Adipose tissue (tissue), 3 donors: ENCODE measurements around the gene IGHMBP2. TPM values are rescaled to one million over a fixed set of nuclear protein-coding genes. Genes with fewer than 3 reads are reported as not detected.

Experiments used
- H3K27ac ChIP-seq: one replicate; pipeline ENCODE4 v1.5.1; 2013; ENCODE audit warnings: low read depth, low read length
- WGBS, 3 donors: extraction: QIAGEN DNeasy Blood & Tissue Kit; methylation state at CpG; one replicate each; pipeline ENCODE4 v1.1.7; 2013; 5-methylcytosine and 5-hydroxymethylcytosine counted together
- polyA plus RNA-seq, 3 donors: library from polyadenylated mRNA; stranded (reverse); fragments of 200-250 nt; gene quantifications; one replicate each; pipeline ENCODE4 v1.2.3, GENCODE V29; 2013
- donor health status: healthy with polysubstance abuse.
- donor health status: Bipolar disorder and iron deficiency.
- donor health status: healthy.

The IGHMBP2 gene
- polyA plus RNA-seq, 3 donors = 7.4 to 23.7 (median 11.3) TPM

DNA sequence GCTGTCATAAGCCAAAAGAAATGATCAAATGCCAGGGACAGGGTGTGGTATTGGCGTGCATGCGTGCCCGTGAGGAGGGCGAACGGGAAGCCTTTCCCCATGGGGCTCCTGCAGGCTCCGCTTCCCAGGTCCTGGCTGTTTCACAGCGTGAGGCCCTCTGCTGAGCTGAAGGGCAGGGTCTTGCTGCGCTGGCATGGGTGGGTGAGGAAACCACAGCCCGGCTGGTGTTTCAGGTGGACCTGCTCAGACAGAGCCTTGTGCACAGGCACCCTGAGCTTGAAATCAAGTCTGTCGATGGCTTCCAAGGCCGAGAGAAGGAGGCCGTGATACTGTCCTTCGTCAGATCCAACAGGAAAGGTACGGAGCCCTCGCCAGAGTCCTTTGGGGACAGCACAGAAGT, 31.4 kb downstream of the IGHMBP2 start:
- no peak overlapping the region for H3K27ac ChIP-seq
- WGBS, 3 donors = 94 to 95% (median 95%) methylated on average over 15 of the region's 15 CpGs

DNA sequence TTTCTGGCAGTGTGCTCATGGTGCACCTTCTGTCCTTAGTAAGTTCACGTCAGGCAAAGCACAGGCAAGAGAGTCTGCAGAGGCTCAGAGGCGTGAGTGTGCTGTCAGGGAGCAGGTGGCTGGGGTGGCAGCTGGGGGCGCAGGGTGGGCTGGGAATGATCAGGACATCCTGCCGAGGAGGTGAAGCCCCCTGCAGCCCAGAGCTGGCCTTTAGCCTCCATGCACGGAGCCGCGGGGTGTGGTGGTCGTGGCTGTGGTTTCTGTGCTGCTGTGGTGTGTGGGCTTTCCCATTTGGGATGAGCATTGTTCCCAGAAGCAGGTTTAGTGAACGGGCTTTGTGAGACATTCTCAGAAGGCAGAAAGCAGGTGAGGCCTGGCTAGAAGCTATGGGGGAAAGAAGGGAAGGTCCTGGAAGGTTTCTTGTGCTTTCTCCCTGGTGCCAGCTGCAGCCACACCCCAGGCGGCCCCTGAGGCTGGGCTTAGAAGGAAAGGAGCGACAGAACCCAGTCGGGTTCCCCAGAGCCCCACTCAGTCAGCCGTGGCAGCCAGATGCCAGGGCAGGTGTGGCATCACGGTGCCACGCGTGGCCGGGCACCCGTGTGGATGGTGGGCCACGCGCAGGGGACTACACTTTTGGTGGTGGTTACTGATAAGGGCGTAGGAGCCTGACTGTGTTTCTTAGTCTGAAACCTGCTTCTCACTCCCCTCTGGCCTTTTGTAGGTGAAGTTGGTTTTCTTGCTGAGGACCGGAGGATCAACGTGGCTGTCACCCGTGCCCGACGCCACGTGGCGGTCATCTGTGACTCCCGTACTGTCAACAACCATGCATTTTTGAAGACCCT, 32.0 kb downstream of the IGHMBP2 start:
- H3K27ac ChIP-seq = no peak overlapping the region
- WGBS, 3 donors = 93 to 95% (median 93%) methylated on average over 29 of the region's 29 CpGs

DNA sequence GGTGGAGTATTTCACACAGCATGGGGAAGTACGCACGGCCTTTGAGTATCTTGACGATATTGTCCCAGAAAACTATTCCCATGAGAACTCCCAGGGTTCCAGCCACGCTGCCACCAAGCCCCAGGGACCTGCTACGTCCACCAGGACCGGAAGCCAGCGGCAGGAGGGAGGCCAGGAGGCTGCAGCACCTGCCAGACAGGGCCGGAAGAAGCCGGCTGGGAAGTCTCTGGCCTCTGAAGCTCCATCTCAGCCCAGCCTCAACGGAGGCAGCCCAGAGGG, 32.6 kb downstream of the IGHMBP2 start:
- 88 to 96% (median 93%) methylated on average over 10 of the region's 10 CpGs for WGBS, 3 donors
- no peak overlapping the region for H3K27ac ChIP-seq

DNA sequence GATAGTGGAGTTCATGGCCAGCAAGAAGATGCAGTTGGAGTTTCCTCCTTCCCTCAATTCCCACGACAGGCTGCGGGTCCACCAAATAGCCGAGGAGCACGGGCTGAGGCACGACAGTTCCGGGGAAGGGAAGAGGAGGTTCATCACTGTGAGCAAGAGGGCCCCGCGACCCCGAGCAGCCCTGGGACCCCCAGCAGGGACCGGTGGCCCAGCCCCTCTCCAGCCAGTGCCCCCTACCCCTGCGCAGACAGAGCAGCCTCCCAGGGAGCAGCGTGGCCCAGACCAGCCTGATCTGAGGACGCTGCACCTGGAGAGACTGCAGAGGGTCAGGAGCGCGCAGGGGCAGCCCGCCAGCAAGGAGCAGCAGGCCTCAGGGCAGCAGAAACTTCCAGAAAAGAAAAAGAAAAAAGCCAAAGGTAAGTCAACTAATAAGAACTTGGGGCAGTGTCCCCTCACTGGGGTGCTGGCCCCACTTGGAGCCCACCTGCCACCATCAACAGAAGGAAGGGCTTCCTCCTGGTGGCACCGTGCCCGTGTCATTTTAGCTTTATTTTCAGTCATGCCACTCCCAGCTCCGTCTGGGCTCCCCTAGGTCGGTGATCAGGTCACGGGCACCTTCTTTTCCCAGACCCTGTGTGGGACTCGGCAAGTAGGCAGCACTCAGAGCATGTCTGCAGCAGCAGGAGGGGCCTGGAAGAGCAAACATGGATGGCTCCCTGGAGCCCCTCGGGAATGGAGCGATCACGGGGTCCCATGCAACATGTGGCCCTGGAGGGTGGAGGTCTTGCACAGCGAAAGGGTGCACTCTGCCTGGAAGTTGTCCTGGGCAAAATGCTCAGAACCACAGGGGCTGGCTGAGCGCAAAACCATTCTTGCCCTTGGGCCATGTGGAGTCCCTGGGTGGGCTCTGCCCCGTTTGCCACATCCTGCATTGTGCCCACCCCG, 33.3 kb downstream of the IGHMBP2 start:
- H3K27ac ChIP-seq = no peak overlapping the region
- WGBS, 3 donors = 91 to 93% (median 91%) methylated on average over 29 of the region's 29 CpGs

DNA sequence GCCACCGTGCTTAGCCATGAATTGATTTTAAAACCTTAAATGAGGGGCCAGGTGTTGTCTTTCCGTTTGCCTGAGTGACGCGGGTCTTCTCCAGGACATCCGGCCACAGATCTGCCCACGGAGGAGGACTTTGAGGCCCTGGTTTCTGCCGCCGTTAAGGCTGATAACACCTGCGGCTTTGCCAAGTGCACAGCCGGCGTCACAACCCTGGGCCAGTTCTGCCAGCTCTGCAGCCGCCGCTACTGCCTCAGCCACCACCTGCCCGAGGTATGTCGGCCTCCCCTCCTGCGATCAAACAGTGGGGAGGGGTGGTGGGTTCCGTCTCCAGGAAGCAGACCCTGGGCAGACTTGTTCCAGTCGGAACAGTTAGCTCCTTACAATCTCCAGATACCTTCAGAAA, 34.4 kb downstream of the IGHMBP2 start:
- H3K27ac ChIP-seq = no peak overlapping the region
- WGBS, 3 donors = 89 to 94% (median 91%) methylated on average over 18 of the region's 18 CpGs

DNA sequence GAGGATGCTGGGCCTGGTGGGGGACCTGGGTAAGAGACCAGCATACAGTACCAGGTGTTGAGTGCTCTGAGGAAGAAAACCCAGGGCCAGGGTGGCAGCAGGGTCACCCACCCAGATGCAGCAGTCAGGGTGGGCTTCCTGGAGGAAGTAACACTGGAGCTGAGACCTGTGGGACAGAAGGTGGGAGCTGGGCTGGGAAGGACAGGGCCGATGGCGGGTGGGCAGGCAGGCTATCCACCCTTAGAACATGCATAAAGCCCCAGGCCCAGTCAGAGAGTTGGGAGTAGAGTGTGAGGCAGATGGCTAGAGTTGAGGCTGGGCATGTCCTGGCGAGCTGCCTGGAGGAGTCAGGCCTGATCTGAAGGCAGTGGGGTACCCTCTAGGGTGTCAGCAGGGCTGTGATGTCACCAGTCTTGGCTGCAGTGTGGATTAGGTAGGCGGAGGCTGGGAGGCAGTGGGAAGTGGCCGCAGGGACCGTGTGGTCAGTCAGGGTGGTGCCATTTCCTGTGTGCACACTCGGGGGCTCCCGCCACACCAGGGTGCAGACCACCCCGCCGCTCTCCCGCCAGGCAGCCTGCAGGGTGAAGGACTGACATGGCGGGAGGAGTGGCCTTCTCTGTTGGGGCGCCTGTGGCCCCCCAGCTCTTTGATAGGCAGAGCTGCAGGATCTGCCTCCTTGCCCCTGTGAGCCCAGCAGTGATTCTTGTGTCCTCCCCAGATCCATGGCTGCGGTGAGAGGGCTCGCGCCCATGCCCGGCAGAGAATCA, 35.3 kb downstream of the IGHMBP2 start:
- H3K27ac ChIP-seq = no peak overlapping the region

DNA sequence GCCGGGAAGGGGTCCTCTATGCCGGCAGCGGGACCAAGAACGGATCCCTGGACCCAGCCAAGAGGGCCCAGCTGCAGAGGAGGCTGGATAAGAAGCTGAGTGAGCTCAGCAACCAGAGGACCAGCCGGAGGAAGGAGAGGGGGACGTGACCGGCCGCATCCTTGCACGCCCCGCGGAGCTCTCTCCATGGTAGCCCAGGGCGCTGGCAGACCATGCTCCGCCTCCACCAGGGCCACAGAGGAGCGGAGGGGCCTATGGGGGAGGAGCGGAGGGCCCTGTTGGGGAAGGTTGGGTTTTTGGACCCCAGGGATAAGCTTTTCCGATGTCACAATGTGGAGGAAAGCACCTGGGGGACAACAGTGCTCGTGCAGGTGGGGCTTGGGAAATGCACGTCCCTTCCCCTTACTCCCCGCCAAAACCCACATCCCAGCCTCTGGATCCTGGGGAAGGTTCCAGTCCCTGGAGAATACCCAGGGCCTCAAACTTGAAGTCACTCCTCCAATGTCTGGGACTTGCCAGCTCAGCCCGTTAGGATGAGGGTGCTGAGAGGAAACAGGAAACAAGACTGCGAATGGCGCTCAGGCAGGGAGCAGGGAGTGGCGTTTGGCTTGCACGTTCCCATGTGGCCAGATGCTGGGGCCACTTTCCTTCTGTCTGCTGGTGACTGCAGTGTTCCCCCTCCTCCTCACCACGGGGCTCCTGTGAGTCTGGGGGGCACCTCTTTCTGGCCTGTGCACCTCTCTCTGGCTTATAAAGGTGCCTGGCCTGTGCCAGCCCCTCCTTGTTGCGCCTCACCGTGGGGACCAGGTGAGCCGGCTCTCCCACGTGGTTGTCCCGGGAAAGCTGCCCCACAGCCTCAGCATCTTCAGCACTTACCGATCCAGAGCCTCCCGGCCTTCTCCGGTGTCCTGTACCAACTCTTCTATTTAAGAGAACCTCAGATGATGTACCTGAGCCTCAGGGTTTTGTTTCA, 36.2 kb downstream of the IGHMBP2 start:
- H3K27ac ChIP-seq = no peak overlapping the region

More for the DNA sequence above, 35.3 kb downstream of the IGHMBP2 start:
- 81 to 87% (median 83%) methylated on average over 12 to 17 of the region's 17 CpGs for WGBS, 3 donors

DNA sequence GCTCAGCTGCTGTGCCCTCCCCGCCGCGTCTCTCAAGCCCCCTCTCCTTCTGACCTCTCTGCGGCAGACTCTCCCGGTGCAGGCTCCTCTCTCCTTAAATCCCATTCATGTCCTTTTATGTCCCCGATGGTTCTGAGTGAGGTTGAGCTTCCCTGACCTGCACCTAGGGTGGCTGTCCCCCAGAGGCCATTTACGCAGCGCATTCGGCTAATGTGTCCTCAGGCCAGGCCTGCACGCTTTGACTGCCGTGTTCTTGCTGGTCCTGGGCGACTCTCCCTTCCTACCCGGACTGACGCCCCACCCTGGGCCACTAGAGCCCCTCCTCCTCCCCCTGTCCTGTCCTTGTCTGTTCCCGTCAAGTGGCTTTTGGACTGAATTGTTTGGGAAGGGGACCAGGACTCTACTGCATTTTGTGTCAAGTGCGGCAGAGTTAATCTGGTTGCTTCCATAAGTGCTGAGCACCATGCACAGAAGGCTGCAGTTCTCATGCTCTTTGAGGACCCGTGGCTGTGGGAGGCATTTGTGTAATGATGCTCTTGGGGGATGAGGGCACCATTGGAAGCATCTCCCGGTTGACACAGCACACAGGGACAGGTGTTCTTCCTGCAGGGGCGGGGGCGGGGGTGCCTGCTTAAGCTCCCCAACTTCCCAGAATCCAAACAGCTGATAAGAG, 37.1 kb downstream of the IGHMBP2 start:
- 89 to 93% (median 90%) methylated on average over 20 of the region's 20 CpGs for WGBS, 3 donors
- no peak overlapping the region for H3K27ac ChIP-seq

More for the DNA sequence above, 36.2 kb downstream of the IGHMBP2 start:
- WGBS, 3 donors = 80 to 87% (median 82%) methylated on average over 31 to 33 of the region's 33 CpGs

DNA sequence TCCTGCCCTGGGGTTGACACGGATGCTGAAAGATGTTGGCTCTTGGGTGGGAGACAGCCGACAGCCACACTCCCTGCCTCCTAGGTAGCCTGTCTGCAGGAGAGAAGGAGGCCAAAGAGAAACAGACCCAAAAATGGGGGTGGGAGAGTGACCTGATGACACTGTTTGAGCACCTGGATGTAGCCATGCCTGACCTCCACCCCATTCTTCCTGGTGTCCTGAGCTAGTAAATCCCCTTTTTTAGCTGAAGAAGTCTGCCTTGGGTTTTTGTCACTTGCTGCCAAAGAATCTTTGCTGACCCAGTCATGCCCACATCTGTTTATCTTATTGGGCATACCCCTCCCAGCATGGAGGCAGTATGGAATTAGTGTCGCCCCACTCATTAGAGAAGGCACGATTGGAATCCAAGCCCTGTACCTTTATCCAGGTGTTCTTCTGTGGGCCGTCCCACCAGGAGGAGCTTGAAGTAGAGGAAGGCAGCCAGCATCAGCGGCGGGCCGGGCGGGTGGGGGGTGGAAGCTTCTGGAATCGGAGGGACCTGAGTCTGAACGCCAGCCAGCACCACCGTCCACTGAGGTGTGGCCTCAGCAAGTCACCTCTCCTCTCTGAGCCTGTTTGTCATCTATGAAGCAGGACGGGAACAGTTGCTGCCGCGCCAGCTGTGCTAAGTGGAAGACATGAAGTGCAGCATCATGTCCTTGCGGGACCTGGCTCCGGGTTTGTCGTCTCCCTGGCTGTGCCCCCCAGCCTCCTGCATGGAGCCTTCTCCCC, 37.8 kb downstream of the IGHMBP2 start:
- 83 to 88% (median 84%) methylated on average over 18 of the region's 18 CpGs for WGBS, 3 donors
- no peak overlapping the region for H3K27ac ChIP-seq

DNA sequence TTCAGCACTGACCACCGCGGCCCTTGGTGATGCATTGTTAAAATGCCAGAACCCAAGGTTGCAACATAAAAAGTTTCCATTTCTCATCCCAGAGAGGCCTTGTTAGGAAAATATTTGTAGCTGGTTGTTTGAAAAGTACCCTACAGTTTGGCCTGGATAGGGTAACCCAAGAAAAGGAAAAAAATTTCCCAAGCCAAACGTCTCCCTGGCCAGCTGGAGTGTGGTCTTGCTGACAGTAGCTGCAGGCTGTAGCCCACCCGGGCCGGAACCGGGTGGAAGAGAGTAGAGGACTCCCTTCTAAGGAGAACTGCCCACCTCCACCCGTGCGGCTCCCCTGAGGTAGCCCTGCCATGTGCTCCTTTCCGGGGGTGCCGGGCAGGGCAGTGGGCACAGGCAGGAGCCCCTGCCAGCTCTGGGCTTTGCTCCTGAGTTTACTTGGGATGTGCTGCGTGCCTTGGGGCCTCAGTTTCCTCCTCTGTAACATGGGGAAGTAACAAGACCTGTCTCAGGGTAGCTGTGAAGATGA, 38.5 kb downstream of the IGHMBP2 start:
- 72 to 79% (median 78%) methylated on average over 11 of the region's 11 CpGs for WGBS, 3 donors
- H3K27ac ChIP-seq = no peak overlapping the region

DNA sequence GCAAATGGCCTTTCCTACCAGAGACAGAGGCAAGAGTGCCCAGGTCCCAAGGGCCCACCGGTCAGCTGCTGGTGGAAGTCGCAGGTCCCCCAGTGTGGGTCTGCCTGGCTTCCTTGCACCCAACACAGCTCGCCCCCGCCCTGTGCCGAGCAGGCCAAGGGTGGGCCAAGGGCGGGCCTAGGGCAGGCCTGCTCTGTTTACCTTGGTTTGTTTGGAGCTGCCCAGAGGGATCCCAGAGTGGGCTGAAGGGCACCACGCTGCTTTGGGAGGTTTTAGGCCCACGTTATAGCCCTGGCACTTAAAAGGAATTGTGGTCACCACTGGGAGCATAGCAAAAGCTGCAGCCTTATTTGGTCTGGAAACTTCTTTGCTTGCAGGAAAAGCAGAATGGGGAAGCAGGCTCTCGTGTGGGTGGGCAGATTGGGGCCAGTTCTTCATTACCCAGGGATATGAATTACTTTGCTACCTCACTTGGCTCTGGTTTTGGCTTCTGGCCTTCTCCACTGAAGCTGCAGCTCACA, 39.1 kb downstream of the IGHMBP2 start:
- no peak overlapping the region for H3K27ac ChIP-seq
- 56 to 75% (median 57%) methylated on average over 9 of the region's 9 CpGs for WGBS, 3 donors

DNA sequence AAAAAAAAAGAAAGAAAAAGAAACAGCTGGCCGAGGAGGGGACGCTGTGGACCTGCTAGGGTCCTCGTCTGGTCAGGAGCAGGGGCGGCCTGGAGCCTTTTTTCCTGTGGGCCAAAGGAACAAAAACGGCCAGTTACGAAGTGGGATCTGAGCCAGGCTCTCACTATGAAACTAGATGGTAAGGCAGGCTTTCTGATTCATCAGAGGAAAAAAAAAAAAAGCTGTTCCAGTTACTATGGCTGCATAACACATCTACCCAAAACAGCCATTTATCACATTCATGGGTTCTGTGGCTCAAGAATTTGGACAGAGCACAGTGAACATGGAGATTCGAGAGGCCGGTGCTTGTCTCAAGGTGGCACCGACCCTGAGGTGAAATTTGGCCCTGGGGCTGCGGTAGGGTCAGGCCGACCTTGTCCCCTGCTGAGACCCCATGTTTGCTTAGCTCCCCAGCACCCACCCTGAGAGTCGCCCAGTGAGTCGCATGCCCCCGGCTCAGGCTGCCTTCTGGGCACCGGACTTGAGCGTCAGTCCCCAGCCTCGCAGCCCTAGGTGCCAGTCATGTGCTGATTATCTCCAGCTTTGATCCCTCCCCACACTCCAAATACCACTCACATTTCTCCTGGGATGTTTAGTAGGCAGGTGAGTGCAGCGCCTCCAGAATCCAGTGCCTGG, 42.9 kb downstream of the IGHMBP2 start:
- no peak overlapping the region for H3K27ac ChIP-seq
- WGBS, 3 donors = 34 to 68% (median 58%) methylated on average over 18 of the region's 18 CpGs

DNA sequence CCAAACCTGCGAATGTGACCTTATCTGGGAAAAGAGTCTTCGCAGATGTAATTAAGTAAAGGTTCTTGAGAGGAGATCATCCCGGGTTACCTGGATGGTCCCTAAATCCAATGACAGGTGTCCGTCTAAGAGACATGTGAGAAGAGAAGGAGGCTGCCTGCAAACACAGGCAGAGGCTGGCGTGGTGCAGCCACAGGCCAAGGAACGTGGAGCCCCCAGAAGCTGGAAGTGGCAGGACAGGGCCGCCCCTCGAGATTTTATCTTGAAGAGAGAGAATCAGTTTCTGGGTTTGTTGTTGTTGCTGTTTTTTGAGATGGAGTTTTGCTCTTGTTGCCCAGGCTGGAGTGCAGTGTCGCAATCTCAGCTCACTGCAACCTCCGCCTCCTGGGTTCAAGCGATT, 43.5 kb downstream of the IGHMBP2 start:
- 71 to 79% (median 74%) methylated on average over 10 to 11 of the region's 11 CpGs for WGBS, 3 donors

DNA sequence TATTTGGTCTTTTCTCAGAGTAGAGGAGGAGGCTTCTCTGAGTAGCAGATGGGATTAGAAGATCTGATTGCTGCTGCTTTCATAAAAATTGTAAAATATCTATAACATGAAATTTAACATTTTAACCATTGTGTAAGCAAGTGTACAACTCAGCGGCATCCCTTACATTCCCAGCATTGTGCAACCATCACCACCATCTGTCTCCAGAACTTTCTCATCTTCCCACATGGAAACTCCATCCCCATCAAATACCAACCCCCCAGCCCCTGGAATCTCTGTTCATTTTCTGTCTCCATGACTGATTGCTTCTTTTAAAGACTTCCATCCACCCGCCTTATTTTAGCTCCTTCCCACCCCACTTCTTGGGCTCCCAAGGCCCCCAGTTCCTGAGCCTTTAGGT, 44.8 kb downstream of the IGHMBP2 start:
- WGBS, 3 donors = 44 to 72% (median 64%) methylated on average over 2 of the region's 2 CpGs
- no peak overlapping the region for H3K27ac ChIP-seq

More for the DNA sequence above, 43.5 kb downstream of the IGHMBP2 start:
- H3K27ac ChIP-seq = no peak overlapping the region

DNA sequence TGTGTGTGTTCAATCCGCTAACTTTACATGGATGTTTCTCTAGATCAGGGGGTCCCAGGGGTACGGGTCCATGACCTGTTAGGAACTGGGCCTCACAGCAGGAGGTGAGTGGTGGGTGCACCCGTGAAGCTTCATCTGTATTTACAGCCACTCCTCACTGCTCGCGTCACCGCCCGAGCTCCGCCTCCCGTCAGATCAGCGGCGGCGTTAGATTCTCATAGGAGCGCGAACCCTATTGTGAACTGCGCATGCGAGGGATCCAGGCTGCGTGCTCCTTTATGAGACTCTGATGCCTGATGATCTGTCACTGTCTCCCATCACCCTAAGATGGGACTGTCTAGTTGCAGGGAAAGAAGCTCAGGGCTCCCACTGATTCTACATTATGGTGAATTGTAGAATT, 45.2 kb downstream of the IGHMBP2 start:
- no peak overlapping the region for H3K27ac ChIP-seq
- 92 to 95% (median 93%) methylated on average over 17 of the region's 17 CpGs for WGBS, 3 donors
